ENCODE data around the gene DHPS. TPM values are rescaled to one million over a fixed set of nuclear protein-coding genes. Genes with fewer than 3 reads are reported as not detected.
"Not testable (repeated sequence)": the region's sequence is repeated elsewhere in the genome, so short reads cannot be mapped to it uniquely, and the experiment has no call there.

The DHPS gene
- total RNA-seq, 4 donors from 2014 or later, result 117 to 180 (median 160) TPM

- DNase-seq (ENCODE audit: low spot score in 2 of 2), result peak in 1 of 2 donors; percentile 18
- peaks cover 0 to 28% (median 0%) of the 10 kb centered on the region in 3 donors for H3K36me3 ChIP-seq
- WGBS, 2 donors, result 14 to 23% methylated on average over 30 of the region's 31 CpGs
- H3K9me3 ChIP-seq, result no peaks in the 10 kb centered on the region
- no peak for TF ChIP-seq EP300 (IDR thresholded peaks at IDR 0.05)
- no peaks in the 10 kb centered on the region for H3K27me3 ChIP-seq
- no peak overlapping the region for H3K27ac ChIP-seq
- peaks cover 0 to 16% (median 7%) of the 10 kb centered on the region in 4 donors for H3K4me1 ChIP-seq
- peak overlapping the region in 3 of 4 donors; percentile 4 to 40 (median 20) for H3K4me3 ChIP-seq
Observed at GRCh38 chr19:12647490-12648071, 34.1 kb downstream of the DHPS start.

- H3K36me3 ChIP-seq, result peaks cover 0 to 23% (median 0%) of the 10 kb centered on the region in 3 donors
- 67 to 84% methylated on average over 8 of the region's 8 CpGs for WGBS, 2 donors
- TF ChIP-seq CTCF (IDR thresholded peaks at IDR 0.05) (no peak), EP300 (IDR thresholded peaks at IDR 0.05) (no peak), POLR2A (IDR thresholded peaks at IDR 0.05) (no peak)
- no peak overlapping the region for H3K4me3 ChIP-seq
- no peaks in the 10 kb centered on the region for H3K27me3 ChIP-seq
- H3K27ac ChIP-seq, result no peak overlapping the region
- H3K4me1 ChIP-seq, result peaks cover 0 to 16% (median 7%) of the 10 kb centered on the region in 4 donors
- DNase-seq (ENCODE audit: low spot score in 2 of 2), result no peak
- no peaks in the 10 kb centered on the region for H3K9me3 ChIP-seq
Observed at GRCh38 chr19:12647047-12647446, 34.6 kb downstream of the DHPS start.

- no peak for TF ChIP-seq POLR2A (IDR thresholded peaks at IDR 0.05)
- TF ChIP-seq EP300 (IDR thresholded peaks at IDR 0.05), result no peak
- TF ChIP-seq CTCF (IDR thresholded peaks at IDR 0.05), result no peak
- Histone ChIP-seq H3K27ac (no peak overlapping the region), H3K4me1 (peaks cover 0 to 16% (median 7%) of the 10 kb centered on the region in 4 donors), H3K27me3 (no peaks in the 10 kb centered on the region), H3K9me3 (no peaks in the 10 kb centered on the region), H3K36me3 (peaks cover 0 to 18% (median 0%) of the 10 kb centered on the region in 3 donors), H3K4me3 (no peak overlapping the region)
- DNase-seq (ENCODE audit: low spot score in 2 of 2), result no peak
- 77 to 87% methylated on average over 10 of the region's 10 CpGs for WGBS, 2 donors
Observed at GRCh38 chr19:12646551-12646950, 35.1 kb downstream of the DHPS start.

GRCh38 chr19:12643716-12644115, 38.0 kb downstream of the DHPS start:
- 94 to 95% methylated on average over 14 of the region's 14 CpGs for WGBS, 2 donors
- Histone ChIP-seq H3K4me1 (peaks cover 0 to 26% (median 11%) of the 10 kb centered on the region in 4 donors), H3K36me3 (peaks cover 0 to 12% (median 0%) of the 10 kb centered on the region in 3 donors)
- not testable (repeated sequence) for H3K9me3 ChIP-seq; DNase-seq (ENCODE audit: low spot score in 2 of 2); H3K4me3 ChIP-seq; H3K27ac ChIP-seq; H3K27me3 ChIP-seq

- no peak for DNase-seq (ENCODE audit: low spot score in 2 of 2)
- Histone ChIP-seq H3K9me3 (no peaks in the 10 kb centered on the region), H3K4me3 (no peak overlapping the region), H3K36me3 (peaks cover 0 to 12% (median 0%) of the 10 kb centered on the region in 3 donors), H3K4me1 (peaks cover 0 to 14% (median 4%) of the 10 kb centered on the region in 4 donors), H3K27ac (no peak overlapping the region), H3K27me3 (no peaks in the 10 kb centered on the region)
- TF ChIP-seq POLR2A (IDR thresholded peaks at IDR 0.05) (no peak), EP300 (IDR thresholded peaks at IDR 0.05) (no peak), CTCF (IDR thresholded peaks at IDR 0.05) (no peak)
- 93 to 94% methylated on average over 26 of the region's 26 CpGs for WGBS, 2 donors
Observed at GRCh38 chr19:12642506-12642905, 39.2 kb downstream of the DHPS start.

GRCh38 chr19:12641456-12641855, 40.2 kb downstream of the DHPS start:
- H3K27ac ChIP-seq, result no peak overlapping the region
- H3K27me3 ChIP-seq, result no peaks in the 10 kb centered on the region
- no peaks in the 10 kb centered on the region for H3K9me3 ChIP-seq
- 72 to 73% methylated on average over 13 of the region's 13 CpGs for WGBS, 2 donors
- peaks cover 0 to 11% (median 0%) of the 10 kb centered on the region in 3 donors for H3K36me3 ChIP-seq
- DNase-seq (ENCODE audit: low spot score in 2 of 2), result no peak
- no peak overlapping the region for H3K4me3 ChIP-seq
- peaks cover 0 to 10% (median 4%) of the 10 kb centered on the region in 4 donors for H3K4me1 ChIP-seq
- TF ChIP-seq POLR2A (IDR thresholded peaks at IDR 0.05) (no peak), EP300 (IDR thresholded peaks at IDR 0.05) (no peak), CTCF (IDR thresholded peaks at IDR 0.05) (no peak)
